Fibroblast of skin of right quadriceps (primary cell): Measurements from ENCODE around the gene ZNF346.
"Not testable (repeated sequence)": the region's sequence is repeated elsewhere in the genome, so short reads cannot be mapped to it uniquely, and the experiment has no call there.

Source experiments
- DNase-seq: peaks from one replicate; pipeline ENCODE4 v3.0.0-alpha.2; 2013

The ZNF346 gene, protein sequence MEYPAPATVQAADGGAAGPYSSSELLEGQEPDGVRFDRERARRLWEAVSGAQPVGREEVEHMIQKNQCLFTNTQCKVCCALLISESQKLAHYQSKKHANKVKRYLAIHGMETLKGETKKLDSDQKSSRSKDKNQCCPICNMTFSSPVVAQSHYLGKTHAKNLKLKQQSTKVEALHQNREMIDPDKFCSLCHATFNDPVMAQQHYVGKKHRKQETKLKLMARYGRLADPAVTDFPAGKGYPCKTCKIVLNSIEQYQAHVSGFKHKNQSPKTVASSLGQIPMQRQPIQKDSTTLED

DNA sequence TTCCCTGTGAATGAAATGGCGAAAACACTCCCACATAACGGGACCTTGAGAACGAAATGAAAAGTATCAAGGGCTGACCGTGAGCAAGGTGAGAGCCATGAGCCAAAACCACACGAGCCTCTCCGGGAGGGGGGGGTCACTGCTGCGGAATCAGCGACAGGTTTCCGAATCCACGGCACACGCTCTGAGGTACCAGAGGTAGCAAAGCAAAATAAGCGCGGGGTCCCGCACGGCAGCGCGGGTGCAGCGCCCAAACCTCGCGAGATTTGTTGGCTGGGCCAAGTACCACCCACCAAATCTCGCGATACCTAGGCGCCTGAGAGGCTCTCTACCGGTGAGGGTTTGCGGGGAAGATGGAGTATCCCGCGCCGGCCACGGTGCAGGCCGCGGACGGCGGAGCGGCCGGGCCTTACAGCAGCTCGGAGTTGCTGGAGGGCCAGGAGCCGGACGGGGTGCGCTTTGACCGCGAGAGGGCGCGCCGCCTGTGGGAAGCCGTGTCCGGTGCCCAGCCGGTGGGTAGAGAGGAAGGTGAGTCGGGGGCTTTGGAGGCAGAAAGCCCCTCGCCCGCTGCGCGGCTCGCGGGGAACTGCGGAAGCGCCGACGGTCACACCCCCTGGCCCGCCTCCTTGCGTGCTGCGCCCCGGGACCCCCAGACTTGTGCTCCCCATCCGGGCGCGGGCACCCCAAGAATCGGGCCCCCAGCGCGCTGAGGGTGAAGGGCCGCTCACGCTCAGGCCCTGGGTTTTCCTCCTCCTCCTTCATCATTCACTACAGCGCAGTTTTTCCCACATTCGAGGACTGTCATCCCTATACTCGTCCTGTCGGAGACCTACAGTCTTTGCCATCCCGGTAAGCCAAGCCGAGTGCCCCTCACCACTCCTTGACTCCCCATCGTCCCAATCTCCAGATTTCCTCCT lies at the start of gene ZNF346:
Gene ZNF346 (plus strand): TSS at position 311 of the 917 bp plus-strand sequence. CDS start 43 bp downstream, at position 354.
- peak; percentile 92 for DNase-seq

DNA sequence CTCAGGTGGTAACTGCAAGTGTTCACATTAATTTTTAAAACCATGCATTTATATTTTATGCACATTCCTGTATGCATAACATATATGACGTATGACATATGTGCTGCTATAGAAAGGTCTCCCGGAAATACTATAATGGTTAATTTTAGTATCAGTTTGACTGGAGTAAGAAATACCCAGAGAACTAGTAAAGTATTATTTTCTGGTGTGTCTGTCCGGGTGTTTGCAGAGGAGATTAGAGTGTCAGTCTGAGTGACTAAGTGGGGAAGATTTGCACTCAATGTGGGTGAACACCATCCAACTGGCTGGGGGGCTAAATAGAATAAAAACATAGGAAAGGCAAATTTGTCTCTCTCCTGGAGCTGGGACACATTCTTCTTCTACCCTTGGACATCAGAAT lies 42.8 kb upstream of the ZNF346 start:
- no peak for DNase-seq

DNA sequence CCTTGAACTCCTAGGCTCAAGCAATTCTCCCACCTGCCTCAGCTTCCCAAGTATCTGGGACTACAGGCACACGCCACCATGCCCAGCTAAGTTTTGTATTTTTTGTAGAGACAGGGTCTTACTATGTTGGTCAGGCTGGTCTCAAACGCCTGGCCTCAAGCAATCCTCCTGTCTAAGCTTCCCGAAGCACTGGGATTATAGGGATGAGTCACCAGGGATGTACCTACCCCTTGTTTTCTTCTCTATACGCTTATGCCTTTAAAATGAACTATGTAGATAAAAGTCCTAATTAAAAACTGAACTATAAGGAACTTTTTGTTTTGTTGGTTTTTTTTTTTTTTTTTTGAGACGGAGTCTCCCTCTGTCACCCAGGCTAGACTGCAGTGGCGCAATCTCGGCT lies 41.7 kb upstream of the ZNF346 start:
- no peak for DNase-seq

DNA sequence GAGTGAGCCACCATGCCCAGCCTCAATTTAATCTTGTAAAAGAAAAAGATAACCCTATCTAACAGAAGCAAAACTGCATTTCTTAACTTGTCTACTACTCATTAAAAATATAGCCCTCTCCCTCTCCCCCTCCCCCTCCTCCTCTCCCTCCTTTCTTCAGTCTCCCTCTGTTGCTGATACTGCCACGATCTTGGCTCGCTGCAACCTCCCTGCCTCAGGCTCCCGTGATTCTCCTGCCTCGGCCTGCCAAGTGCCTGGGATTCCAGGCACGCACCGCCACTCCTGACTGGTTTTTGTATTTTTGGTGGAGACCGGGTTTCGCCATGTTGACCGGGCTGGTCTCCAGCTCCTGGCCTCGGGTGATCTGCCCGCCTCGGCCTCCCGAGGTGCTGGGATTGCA lies 39.4 kb upstream of the ZNF346 start:
- not testable (repeated sequence) for DNase-seq

DNA sequence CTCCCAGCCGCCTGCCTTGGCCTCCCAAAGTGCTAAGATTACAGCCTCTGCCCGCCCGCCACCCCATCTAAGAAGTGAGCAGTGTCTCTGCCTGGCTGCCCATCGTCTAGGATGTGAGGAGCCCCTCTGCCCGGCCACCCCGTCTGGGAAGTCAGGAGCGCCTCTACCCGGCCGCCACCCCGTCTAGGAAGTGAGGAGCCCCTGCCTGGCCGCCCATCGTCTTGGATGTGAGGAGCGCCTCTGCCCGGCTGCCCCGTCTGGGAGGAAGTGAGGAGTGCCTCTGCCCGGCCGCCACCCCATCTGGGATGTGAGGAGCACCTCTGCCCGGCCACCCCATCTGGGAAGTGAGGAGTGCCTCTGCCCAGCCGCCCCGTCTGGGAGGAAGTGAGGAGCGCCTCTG lies 38.9 kb upstream of the ZNF346 start:
- DNase-seq = not testable (repeated sequence)

DNA sequence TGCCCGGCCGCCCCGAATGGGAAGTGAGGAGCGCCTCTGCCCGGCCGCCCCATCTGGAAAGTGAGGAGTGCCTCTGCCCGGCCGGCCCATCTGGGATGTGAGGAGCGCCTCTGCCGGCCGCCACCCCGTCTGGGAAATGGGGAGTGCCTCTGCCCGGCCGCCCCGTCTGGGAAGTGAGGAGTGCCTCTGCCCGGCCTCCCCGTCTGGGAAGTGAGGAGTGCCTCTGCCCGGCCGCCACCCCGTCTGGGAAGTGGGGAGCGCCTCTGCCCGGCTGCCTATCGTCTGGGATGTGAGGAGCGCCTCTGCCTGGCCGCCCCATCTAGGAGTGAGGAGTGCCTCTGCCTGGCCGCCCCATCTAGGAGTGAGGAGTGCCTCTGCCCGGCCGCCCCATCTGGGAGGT lies 38.3 kb upstream of the ZNF346 start:
- DNase-seq = not testable (repeated sequence)

DNA sequence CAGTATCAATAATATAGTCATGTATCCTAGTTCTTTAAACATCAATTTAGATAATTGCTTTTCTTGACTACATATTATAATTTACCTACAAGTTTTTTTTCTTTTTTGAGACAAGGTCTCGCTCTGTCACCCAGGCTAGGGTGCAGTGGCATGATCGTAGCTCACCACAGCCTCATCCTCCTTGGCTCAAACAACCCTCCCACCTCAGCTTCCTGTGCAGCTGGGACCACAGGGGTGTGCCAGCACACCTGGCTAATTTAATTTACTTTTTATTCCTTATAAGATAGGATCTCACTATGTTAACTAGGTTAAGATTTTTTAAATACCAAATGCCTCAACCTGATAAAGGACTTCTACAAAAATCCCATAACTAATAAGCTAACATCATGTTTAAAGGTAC lies 37.0 kb upstream of the ZNF346 start:
- DNase-seq = no peak

DNA sequence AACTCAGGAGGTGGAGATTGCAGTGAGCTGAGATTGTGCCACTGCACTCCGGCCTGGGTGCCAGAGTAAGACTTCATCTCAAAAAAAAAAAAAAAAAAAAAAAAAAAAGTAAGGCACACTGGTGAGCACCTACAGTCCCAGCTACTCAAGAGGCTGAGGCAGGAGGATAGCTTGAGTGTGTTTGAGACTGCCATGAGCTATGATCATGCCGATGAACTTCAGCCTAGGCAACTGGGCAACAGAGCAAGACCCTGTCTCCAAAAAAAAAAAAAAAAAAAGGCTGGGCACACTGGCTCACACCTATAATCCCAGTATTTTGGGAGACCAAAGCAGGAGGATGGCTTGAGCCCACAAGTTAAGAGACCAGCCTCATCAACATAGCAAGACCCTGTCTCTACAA lies 36.2 kb upstream of the ZNF346 start:
- no peak for DNase-seq

DNA sequence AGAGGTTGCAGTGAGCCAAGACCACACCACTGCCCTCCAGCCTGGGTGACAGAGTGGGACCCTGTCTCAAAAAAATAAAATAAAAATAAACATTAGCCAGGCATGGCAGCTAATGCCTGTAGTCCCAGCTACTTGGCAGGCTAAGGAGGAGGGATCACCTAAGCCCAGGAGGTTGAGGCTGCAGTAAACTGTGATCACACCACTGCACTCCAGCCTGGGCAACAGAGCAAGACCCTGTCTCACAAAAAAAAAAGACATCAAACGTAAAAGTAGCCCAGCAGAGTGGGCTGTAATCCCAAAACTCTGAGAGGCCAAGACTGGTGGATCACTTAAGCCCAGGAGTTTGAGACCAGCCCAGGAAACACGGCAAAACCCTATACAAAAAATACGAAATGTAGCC lies 34.9 kb upstream of the ZNF346 start:
- DNase-seq = no peak

DNA sequence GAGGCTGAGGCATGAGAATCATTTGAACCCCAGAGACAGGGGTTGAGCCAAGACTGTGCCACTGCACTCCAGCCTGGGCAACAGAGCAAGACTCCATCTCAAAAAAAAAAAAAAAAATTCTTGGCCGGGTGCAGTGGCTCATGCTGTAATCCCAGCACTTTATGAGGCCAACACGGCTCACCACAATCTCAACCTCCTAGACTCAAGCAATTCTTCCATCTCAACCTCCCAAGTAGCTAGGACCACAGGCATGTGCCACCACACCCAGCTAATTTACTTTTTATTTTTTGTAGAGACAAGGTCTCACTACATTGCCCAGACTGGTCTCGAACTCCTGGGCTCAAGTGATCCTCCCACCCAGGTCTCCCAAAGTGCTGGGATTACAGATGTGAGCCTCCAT lies 29.4 kb upstream of the ZNF346 start:
- not testable (repeated sequence) for DNase-seq

DNA sequence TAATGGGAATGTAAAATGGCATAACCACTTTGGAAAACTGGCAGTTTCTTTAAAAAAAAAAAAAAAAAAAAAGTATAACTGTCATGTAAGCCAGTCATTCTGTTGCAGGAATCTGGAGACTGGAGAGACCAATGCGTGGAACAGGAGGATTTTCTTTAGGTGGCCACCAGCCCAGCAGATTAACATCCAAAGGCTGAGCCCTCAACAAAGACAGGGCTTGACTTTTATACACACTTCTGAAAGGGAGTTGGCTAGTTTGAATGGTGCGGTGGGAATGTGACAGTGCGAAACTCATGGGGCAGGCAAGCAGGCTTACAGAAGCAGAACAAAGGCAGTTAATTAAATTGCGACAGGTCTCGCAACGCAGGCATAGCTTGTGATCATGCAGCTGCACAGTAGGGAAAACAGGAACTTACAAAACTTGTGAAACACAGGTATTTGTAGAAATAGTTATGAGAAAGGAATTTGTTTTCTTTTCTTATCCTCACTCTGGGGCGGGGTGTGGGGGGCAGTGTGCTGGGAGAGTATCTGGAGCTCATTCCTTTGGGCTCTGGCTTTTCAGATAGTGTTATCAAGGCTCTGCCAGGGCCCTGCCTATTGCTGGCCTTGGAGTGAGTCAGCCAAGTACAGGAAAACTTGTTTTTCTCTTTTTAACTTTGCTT lies 27.9 kb upstream of the ZNF346 start:
- DNase-seq = peak; percentile 26

DNA sequence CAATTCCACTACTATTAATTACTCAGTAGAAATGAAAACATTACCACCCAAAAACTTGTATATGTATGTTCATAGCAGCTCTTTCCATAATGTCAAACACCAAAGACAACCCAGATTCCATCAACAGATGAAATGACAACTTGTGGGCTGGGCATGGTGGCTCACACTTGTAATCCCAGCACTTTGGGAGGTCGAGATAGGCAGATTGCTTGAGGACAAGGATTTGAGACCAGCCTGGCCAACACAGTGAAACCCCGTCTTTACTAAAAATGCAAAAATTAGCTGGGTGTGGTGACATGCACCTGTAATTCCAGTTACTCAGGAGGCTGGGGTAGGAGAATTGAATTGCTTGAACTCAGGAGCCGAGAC lies 27.4 kb upstream of the ZNF346 start:
- no peak for DNase-seq

DNA sequence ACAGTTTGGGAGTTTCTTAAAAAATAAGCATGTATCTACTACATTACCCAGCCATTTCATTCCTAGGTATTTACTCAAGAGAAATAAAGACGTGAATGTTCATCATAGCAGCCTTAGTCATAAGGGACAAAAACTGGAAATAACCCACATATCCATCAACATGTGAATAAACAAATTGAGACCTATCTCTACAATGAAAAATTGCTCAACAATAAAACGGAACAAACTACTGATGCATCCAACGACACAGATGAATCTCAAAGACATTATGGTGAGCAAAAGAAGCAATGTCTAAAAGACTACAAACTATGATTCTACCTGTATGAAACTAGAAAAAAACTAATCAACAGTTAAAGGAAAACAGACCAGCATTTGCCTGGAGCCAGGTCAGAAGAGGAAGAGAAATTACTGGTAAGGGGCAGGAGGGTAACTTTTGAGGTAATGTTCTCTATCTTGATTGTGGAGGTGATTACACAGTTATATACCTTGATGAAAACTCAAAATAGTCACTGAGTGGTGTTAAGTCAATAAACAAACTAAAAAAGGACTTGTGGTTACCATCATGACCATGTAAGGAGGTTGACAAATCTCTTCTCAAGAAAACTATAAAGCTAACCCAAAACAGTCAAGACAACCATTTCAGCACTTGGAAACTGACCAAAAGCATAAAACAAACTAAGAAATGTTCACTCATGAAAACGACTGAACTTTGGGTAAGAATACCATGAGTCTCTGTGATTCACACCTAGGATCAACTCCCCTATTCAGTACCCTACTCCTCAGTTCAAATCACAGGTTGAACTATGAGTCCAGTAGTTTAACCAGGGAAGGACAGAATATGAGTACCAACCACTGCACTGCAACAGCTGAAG lies 26.4 kb upstream of the ZNF346 start:
- DNase-seq = peak; percentile 65

DNA sequence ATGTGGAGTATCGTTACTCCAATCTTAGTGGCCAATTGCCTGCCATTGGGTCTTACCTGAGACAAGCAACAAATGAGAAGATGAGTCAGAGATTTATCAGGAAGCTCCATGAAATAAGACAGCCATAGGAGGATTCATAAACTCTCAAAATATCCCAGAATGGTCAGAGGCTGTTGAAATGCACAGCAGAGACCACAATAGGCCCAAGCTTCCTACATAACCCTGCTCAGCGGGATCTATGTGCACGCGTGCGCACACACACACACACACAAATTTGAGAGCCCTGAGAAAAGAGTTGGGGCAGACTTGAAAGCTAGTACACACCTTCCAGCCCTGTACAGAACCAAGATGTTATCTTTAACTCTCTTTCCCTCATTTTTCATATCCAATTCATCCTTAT lies 25.7 kb upstream of the ZNF346 start:
- DNase-seq = no peak

DNA sequence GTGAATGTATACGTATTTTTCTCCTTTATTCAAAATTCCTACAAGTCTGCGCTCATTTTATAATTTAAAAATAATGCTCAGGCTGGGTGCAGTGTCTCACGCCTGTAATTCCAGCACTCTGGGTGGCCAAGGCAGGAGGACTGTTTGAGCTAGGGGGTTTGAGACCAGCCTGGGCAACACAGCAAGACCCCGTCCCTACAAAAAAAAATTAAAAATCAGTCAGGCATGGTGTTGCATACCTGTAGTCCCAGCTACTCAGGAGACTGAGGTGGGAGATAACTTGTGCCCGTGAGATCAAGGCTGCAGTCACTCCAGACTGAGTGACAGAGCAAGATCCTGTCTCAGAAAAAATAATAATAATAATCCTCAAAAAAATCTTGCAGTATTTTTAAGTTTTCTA lies 23.7 kb upstream of the ZNF346 start:
- no peak for DNase-seq

DNA sequence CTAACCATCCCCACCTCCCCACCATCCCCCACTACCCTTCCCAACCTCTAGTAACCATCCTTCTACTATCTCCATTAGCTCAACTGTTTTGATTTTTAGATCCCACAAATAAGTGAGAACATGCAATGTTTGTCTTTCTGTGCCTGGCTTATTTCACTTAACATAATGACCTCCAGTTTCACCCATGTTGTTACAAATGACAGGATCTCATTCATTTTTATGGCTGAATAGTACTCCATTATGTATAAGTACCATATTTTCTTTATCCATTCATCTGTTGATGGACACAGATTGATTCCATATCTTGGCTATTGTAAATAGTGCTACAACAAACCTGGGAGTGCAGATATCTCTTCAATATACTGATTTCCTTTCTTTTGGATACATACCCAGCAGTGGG lies 23.0 kb upstream of the ZNF346 start:
- DNase-seq = not testable (repeated sequence)

DNA sequence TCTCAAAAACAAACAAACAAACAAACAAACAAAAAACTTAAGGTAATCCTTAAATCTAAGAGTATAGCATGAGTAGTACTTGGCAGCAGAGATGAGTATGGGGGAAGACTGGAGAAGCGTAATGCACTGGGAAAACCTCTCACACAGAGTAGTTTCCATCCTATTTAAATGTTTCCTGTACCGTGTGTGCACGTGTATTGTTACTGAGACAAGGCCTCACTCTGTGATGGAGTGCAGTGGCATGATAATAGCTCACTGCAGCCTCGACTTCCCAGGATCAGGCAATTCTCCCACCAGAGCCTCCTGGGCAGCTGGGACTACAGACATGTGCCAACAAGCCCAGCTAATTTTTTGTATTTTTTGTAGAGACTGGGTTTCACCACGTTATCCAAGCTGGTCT lies 18.8 kb upstream of the ZNF346 start:
- DNase-seq = no peak

DNA sequence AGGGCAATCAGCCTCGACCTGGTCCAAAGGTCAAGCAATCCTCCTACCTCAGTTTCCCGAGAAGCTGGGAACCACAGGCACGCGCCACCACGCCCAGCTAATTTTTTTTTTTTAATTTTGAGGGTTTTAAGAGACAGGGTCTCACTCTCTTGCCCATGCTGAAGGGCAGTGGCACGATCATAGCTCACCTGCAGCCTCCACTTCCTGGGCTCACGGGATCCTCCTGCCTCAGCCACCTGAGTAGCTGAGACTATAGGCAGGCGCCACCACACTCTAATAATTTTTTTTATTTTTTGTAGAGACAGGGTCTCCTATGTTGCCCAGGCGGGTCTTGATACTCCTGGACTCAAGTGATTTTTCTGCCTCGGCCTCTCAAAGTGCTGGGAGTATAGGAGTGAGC lies 17.5 kb upstream of the ZNF346 start:
- no peak for DNase-seq

DNA sequence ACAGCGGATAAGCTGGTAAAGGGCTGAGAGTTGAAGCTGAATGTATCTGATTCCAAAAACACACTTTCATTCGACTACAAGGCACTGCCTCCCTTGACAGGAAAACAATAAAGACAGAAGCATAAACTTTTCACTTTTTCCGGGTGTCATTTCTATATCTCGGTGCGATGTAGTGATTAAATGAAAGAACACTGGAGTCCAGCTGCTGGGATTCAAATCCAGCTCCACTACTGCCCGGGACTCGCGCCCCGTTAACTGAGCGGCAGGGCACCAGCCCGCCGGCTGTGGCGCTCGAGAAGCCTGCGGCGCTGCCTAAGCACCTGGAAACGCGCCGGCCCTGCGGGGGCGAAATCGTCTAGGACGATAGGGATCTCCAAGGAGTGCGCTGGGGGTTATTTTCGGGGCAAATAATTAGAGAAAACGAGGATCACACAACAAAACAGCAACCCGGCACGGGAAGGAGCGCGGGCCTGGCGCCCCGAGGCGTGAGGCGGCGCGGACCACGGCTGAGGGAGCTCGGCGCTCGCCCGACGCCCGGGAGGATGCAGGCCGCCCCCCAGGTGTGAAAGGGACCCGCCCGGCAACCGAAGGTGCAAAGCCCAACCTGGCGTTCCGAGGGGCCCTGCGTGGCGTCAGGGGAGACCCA lies 16.8 kb upstream of the ZNF346 start:
- peak; percentile 68 for DNase-seq

DNA sequence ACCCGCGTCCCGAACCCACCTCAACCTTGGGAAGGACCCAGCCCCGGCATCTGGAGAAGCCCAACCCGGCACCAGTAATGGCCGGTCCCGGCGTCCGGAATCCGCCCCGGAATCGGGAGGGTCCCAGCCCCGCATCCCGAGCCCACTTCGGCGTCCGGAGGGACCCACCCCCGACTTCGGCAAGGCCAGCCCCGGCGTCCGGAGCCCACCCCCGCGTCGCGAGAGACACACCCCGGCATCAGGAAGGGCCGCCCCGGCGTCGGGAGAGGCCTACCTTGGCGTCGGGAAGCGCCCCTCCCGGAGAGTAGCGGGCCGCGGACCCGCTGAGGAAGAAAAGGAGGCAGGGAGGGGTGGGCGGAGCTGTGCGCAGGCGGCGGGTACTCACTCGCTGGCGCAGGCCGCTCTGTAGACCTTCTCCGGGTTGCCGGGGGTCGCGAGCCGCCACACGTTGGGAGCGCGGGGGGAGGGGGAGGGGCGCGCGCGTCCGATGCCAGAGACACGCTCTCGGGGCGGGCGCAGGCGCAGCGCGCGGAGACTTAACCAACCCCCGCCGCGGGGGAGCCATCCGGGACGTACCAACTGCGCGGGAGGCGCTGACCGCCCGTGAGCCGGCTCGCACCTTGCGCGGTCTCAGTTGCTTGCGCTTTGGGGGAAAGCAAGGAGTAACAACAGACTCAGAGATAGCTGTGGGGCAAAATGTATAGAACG lies 16.1 kb upstream of the ZNF346 start, which contains the start of gene UIMC1:
Gene UIMC1 (minus strand): TSS at position 515 of the 708 bp plus-strand sequence. CDS start 24,164 bp downstream, outside the sequence.
- DNase-seq = peak; percentile 94

DNA sequence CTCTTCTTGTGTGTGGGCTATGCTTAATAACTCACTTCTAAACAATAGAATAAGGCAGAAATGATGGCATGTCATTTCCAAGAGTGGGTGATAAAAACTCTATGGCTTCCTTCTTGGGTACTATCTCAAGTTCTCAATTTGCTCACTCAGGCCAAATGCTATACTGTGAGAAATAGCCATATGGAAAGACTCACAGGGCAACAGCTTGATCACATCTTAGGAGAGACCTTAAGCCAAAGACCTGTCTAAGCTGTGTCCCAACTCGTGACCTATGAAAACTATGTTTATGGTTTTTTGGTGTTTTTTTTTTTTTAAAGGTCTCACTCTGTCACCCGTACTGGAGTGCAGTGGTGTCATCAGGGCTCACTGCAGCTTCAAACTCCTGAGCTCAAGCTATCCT lies 13.8 kb upstream of the ZNF346 start:
- no peak for DNase-seq
